Stimulated activated naive CD4-positive, alpha-beta T cell treated with Interleukin-2 at 50 U/mL for 16 hours (primary cell): Measurements from ENCODE around the gene ISCA2.
"Not testable (repeated sequence)": the region's sequence is repeated elsewhere in the genome, so short reads cannot be mapped to it uniquely, and the experiment has no call there.

Experiments
- DNase-seq: peaks from one replicate; lab custom pipeline; 2025; lab: John Stamatoyannopoulos, UW

The ISCA2 gene

GRCh38 chr14:74493343-74494261 is at the start of gene ISCA2:
TSS of gene ISCA2 (plus strand) at chr14:74493765. CDS start at chr14:74493775, 10 bp downstream.
- peak; percentile 100 for DNase-seq

GRCh38 chr14:74444866-74445265 is 48.7 kb upstream of the ISCA2 start:
- no peak for DNase-seq

- DNase-seq = not testable (repeated sequence)
These were observed 39.2 kb upstream of the ISCA2 start for GRCh38 chr14:74454397-74454796.

GRCh38 chr14:74456684-74457564 is 36.6 kb upstream of the ISCA2 start:
- no peak for DNase-seq

DNA sequence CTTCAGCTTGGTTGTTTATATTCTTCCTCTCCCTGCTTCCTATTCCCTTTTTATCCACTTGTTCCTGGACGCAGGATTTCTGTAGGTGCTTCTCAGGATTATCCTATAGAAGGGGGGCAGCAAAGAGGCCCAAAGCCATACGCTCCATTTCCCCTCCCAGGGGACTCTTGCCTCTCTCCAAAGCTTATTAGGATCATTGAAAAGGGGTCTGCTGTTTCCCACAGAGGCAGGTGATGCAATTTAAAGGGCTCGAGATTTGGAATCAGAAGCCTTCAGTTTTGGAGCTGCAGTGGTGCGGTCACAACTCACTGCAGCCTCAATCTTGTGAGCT is 36.0 kb upstream of the ISCA2 start:
- DNase-seq = no peak

GRCh38 chr14:74459289-74459946 is 34.1 kb upstream of the ISCA2 start:
- DNase-seq = peak; percentile 3

- DNase-seq = no peak
These were observed 33.6 kb upstream of the ISCA2 start for GRCh38 chr14:74459976-74460375.

GRCh38 chr14:74462993-74463392 is 30.6 kb upstream of the ISCA2 start:
- DNase-seq = no peak

- DNase-seq = no peak
These were observed 29.9 kb upstream of the ISCA2 start for GRCh38 chr14:74463697-74464096.

- DNase-seq = no peak
These were observed 28.8 kb upstream of the ISCA2 start for GRCh38 chr14:74464785-74465184.

GRCh38 chr14:74465335-74465734 is 28.2 kb upstream of the ISCA2 start:
- no peak for DNase-seq

DNA sequence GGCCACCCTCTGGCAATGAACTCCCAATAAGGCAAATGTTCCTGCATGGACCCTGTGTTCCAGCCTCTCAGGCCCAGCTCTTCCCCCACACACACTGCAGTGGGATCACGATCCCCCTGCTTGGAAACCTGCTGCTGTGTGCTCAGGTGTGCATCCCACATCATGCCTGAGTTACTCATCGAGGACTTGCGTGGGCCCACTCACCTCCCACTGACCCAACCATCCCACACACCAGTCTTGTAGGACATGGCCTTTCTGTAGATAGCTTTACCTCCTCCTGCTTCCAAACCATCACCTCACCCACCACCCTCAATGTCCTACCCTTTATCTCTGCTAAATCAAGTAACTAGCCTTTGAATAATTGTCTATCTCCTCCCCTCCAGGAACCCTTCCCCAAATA is 25.1 kb upstream of the ISCA2 start:
- no peak for DNase-seq

- DNase-seq = no peak
These were observed 23.7 kb upstream of the ISCA2 start for GRCh38 chr14:74469548-74470518.

DNA sequence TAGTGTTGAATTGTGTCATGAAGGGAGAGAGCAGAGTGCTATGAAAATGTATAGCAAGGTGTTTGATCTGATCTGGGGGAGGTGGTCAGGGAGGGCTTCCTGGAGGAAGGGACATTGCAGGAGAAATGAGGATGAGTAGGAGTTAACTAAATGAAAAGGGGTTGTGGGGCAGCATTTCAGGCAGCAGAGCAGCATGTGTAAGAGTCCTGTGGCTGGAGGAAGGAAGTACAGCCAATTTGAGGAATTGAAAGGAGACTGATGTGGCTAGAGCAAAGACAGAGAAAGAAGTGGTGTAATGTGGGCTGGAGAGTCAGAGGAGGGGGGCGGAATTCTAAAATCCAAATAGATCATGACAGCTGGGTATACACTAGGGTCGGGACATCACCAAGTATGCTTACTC is 21.0 kb upstream of the ISCA2 start:
- no peak for DNase-seq

DNA sequence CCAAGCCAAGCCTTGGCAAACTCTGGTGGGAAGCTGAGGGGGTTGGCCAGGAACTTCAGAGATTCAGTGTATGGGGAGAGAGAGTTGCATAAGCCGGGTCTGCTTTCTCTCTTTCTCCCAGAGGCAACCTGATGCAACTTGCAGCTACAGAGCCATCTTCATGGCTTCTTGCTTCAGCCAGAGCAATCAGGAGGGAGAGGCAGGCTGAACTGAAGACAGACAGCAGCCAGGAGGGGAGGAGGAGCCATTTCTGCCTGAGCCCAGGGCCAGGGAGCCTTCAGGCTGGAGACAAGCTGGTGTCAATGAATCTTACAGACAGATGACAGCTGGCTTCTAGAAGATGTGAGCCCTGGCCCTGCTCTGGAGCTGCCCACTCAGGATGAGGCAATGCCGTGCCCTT is 19.2 kb upstream of the ISCA2 start:
- no peak for DNase-seq

DNA sequence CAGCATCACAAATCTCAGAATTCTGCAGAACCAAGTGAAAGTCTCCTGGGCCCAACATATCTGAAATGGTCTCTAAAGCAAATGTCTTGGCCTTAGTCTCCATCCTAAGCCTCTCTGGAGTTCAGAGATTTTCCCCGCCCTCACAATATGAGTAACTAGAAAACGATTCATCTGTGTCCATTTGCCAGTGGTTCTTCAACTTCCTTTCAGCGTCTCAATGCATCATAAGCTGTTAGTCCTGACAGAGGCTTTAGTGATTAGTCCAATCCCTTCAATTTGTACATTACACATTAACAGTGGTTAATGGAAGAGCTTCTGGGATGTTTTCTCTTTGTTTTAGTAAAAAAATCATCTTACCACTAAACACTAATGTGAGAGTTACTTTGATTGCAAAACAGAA is 17.9 kb upstream of the ISCA2 start:
- no peak for DNase-seq

- no peak for DNase-seq
These were observed 17.5 kb upstream of the ISCA2 start for GRCh38 chr14:74476107-74476506.

GRCh38 chr14:74476607-74477006 is 17.0 kb upstream of the ISCA2 start:
- no peak for DNase-seq

DNA sequence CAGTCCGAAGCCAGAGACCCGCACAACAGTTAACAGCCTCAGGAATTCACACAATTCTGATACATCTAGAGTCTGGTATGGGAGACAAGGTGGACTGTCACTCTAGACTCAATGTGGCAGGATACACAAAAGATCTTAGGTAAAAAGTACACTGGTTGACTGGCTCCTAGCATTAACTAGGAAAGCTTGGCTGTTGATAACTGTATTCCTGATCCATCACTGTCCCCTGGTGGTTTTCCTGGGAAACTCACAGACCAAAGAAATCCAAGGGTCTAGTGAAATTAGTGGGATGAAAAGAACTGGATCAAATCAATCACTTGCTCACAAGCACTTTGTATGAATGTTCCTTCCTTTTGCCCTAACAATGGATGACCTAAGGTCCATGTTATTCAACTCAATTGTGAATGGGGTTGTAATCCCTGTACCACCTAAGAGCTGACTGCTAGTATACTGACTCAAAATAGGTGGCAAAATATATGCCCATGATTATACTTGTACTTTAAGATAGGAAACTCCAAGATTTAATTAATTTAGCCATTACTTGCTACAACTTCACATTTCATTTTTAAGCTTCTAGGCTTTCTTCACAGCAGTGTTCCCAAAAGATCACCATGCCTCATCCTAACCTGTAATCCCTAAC is 14.4 kb upstream of the ISCA2 start:
- DNase-seq = no peak

DNA sequence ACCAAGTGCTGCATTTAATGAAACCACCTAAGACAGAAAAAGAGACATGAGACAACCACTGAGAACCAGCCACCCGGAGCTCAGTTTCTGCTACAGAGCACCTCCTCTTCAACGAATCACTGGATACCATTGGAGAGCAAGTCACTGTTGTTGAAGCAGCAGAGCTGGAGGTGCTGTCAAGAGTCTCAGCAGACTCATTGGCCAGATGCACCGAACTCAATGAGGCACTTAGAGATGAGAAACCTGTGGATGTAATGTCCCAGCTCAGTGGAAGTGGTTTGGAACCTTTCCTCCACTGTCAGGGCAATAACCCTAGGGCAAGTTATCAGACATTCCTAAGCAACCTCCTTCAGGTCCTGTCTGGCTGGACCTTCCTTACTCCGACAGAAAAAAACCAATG is 13.5 kb upstream of the ISCA2 start:
- no peak for DNase-seq

GRCh38 chr14:74482571-74482970 is 11.0 kb upstream of the ISCA2 start:
- DNase-seq = no peak
